Endodermal cell (in vitro differentiated cells): ENCODE measurements around the gene HNRNPA1. TPM values are rescaled to one million over a fixed set of nuclear protein-coding genes. Genes with fewer than 3 reads are reported as not detected.

Experiments used
- DNase-seq: peaks from one replicate; pipeline ENCODE4 v3.0.0-alpha.2; 2017
- H3K27ac ChIP-seq: 2 replicates; pipeline ENCODE4 v1.5.1; 2013; ENCODE audit warnings: mild to moderate bottlenecking, low read depth, low read length, moderate library complexity
- H3K27me3 ChIP-seq: 2 replicates; pipeline ENCODE4 v1.6.1; 2013; ENCODE audit warnings: mild to moderate bottlenecking, low read length, moderate library complexity; ENCODE audit not compliant: insufficient read depth, control insufficient read depth, poor library complexity, severe bottlenecking
- H3K36me3 ChIP-seq: 2 replicates; pipeline ENCODE4 v1.7.0; 2013; ENCODE audit warnings: mild to moderate bottlenecking, low read length, moderate library complexity; ENCODE audit not compliant: control insufficient read depth, insufficient read depth
- H3K4me1 ChIP-seq: one replicate; pipeline ENCODE4 v1.7.0; 2013; ENCODE audit warnings: low read length; ENCODE audit not compliant: control insufficient read depth, insufficient read depth
- H3K4me3 ChIP-seq: 2 replicates; pipeline ENCODE4 v1.5.1; 2013; ENCODE audit warnings: mild to moderate bottlenecking, low read length, moderate library complexity
- H3K9ac ChIP-seq: 2 replicates; pipeline ENCODE4 v1.6.1; 2013; ENCODE audit warnings: mild to moderate bottlenecking, low read length, moderate library complexity; ENCODE audit not compliant: poor library complexity, severe bottlenecking; ENCODE audit errors: extremely low read depth
- H3K9me3 ChIP-seq: 2 replicates; pipeline ENCODE4 v1.6.1; 2013; ENCODE audit warnings: mild to moderate bottlenecking, low read length, moderate library complexity; ENCODE audit not compliant: control insufficient read depth
- H3K27ac Mint-ChIP-seq: 2 replicates; pipeline ENCODE4 v1.8.0; 2020; ENCODE audit warnings: mixed read lengths
- H3K27me3 Mint-ChIP-seq: 2 replicates; pipeline ENCODE4 v1.8.0; 2021; ENCODE audit warnings: mild to moderate bottlenecking, mixed read lengths; ENCODE audit not compliant: insufficient read depth
- H3K36me3 Mint-ChIP-seq: 2 replicates; pipeline ENCODE4 v1.8.0; 2020; ENCODE audit warnings: low read depth, mixed read lengths
- H3K4me1 Mint-ChIP-seq: 2 replicates; pipeline ENCODE4 v1.8.0; 2020; ENCODE audit warnings: mixed read lengths
- H3K4me3 Mint-ChIP-seq: 2 replicates; pipeline ENCODE4 v1.8.0; 2020; ENCODE audit warnings: mild to moderate bottlenecking, moderate library complexity, mixed read lengths
- H3K9me3 Mint-ChIP-seq: 2 replicates; pipeline ENCODE4 v1.8.0; 2020; ENCODE audit warnings: mild to moderate bottlenecking, mixed read lengths
- WGBS, 2 experiments: methylation state at CpG; one replicate each; pipeline versions ENCODE4 v1.1.5 to v1.1.7; 2013; ENCODE audit warnings: missing lambda C conversion rate in 2 of 2, mixed read lengths in 1 of 2; ENCODE audit not compliant: insufficient coverage in 1 of 2, insufficient read length in 1 of 2; 5-methylcytosine and 5-hydroxymethylcytosine counted together
- total RNA-seq, 2 donors: library from RNA; stranded (reverse); fragmentation: NEBNext Ultra II Directional in 1 of 2; extraction: Animal tissue kit (Norgen Biotek cat#: 25700) in 1 of 2; gene quantifications; 2 replicates in 1 of 2; 3 replicates in 1 of 2; pipeline ENCODE4 v1.2.1, GENCODE V29; 2021
- TF ChIP-seq, protein P1 (sequence below): fragments of 200-600 bp; sonication (generic); conservative IDR thresholded peaks from 2 replicates; pipeline ENCODE4 v1.5.0; 2021; ENCODE audit warnings: antibody characterized with exemption, mild to moderate bottlenecking

Gene HNRNPA1
- total RNA-seq, 2 donors from 2014 or later, result 2,414 to 2,488 TPM

DNA sequence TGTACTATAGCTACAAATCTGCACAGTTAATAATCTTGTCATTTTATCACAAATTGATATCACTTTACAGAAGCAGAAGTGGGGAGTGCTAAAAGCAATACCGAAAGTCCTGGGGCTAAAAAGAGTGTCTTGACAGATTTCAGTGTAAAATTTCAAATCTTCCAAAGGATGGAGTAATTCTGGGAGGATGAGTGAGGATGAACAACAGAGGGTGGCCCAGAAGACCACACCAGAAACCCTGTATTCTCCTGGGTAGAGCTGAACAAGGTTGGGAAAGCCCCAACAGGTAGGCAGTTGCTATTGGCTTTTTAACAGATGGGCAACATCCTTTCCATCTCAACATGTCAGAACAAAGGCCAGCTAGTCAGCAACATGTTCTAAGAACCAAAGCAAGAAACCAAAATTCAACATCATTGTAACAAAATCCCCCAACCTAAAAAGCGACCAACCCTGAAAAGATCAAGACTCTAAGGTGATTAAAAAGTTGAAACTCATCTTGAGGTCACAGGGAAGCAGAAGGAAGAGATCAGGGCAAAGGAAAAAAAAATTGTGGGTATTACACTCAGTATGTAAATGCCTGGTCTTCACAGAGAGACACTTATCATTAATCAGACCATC is 39.4 kb upstream of the HNRNPA1 start:
- Histone ChIP-seq H3K27me3 (no peaks in the 10 kb centered on the region), H3K4me3 (no peak overlapping the region), H3K9ac (no peak overlapping the region), H3K36me3 (peaks cover 88% of the 10 kb centered on the region), H3K27ac (no peak overlapping the region), H3K4me1 (no peaks in the 10 kb centered on the region), H3K9me3 (no peaks in the 10 kb centered on the region)
- Mint-ChIP-seq H3K9me3 (no peaks in the 10 kb centered on the region), H3K4me1 (no peaks in the 10 kb centered on the region), H3K27ac (no peak overlapping the region), H3K27me3 (no peaks in the 10 kb centered on the region), H3K4me3 (no peak overlapping the region), H3K36me3 (peaks cover 69% of the 10 kb centered on the region)
- 92 to 100% methylated on average over 1 to 2 of the region's 2 CpGs for WGBS, 2 experiments
- TF ChIP-seq, protein P1, sequence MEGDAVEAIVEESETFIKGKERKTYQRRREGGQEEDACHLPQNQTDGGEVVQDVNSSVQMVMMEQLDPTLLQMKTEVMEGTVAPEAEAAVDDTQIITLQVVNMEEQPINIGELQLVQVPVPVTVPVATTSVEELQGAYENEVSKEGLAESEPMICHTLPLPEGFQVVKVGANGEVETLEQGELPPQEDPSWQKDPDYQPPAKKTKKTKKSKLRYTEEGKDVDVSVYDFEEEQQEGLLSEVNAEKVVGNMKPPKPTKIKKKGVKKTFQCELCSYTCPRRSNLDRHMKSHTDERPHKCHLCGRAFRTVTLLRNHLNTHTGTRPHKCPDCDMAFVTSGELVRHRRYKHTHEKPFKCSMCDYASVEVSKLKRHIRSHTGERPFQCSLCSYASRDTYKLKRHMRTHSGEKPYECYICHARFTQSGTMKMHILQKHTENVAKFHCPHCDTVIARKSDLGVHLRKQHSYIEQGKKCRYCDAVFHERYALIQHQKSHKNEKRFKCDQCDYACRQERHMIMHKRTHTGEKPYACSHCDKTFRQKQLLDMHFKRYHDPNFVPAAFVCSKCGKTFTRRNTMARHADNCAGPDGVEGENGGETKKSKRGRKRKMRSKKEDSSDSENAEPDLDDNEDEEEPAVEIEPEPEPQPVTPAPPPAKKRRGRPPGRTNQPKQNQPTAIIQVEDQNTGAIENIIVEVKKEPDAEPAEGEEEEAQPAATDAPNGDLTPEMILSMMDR, result no peak
- no peak for DNase-seq

DNA sequence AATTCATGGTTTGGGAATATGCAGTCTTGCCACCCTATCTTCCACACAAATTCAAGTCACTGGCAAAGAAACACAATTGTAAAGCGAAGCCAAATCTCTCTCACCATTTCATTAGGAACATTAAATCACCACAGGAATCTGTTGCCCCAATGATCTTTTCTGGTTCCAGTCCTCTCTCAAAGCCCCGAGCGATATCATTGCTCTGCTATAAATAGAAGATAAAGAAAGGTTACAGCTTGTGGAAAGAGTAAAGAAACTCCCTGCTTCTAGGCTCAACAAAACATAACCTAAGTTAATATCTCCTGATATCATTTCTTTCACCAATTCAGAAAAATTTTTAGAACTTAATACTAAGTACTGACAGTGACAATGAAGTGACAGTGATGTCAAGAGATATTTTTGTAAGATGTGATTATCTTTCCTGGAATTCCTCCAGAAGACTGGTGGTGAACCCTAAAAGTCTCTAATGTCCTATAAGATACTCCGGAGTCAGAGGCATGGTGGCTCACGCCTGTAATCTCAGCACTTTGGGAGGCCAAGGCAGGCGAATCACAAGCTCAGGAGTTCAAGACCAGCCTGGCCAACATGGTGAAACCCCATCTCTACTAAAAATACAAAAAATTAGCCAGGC is 34.4 kb upstream of the HNRNPA1 start:
- Histone ChIP-seq H3K4me3 (no peak overlapping the region), H3K9me3 (no peaks in the 10 kb centered on the region), H3K9ac (no peak overlapping the region), H3K4me1 (no peaks in the 10 kb centered on the region), H3K36me3 (peaks cover 78% of the 10 kb centered on the region), H3K27me3 (no peaks in the 10 kb centered on the region), H3K27ac (no peak overlapping the region)
- Mint-ChIP-seq H3K4me1 (no peaks in the 10 kb centered on the region), H3K9me3 (no peaks in the 10 kb centered on the region), H3K27ac (no peak overlapping the region), H3K36me3 (peaks cover 73% of the 10 kb centered on the region), H3K4me3 (no peak overlapping the region), H3K27me3 (no peaks in the 10 kb centered on the region)
- no peak for DNase-seq
- 94% methylated on average over 3 to 4 of the region's 6 CpGs for WGBS, 2 experiments
- TF ChIP-seq, protein P1, result no peak

DNA sequence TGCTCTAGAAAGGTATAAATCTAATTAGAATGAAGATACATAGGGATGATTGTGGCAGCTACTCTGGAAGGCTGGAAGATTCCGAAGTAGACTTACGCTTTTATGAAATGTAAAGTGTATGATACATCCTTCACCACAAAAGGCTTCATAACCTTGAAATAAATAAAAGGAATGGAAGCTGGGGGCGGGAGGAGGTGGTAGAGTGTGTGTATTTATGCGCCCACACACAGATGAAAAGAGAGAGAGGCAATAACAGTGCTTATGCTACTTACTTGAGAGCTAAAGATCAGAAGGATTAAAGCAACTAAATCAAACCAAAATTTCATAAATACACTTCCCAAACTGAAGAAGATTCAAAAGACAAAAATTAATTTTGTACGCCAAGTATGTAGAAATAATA is 31.0 kb upstream of the HNRNPA1 start:
- Mint-ChIP-seq H3K27me3 (no peaks in the 10 kb centered on the region), H3K4me1 (no peaks in the 10 kb centered on the region), H3K9me3 (no peaks in the 10 kb centered on the region), H3K36me3 (peaks cover 71% of the 10 kb centered on the region), H3K27ac (no peak overlapping the region), H3K4me3 (no peak overlapping the region)
- no peak overlapping the region for H3K4me3 ChIP-seq
- no peak overlapping the region for H3K27ac ChIP-seq
- WGBS, 2 experiments, result 97% methylated on average over 5 of the region's 5 CpGs; no CpG with 5 or more reads in 1 of the 2 experiments
- TF ChIP-seq, protein P1, result no peak
- H3K9ac ChIP-seq, result no peak overlapping the region
- no peak for DNase-seq
- no peaks in the 10 kb centered on the region for H3K9me3 ChIP-seq
- H3K27me3 ChIP-seq, result no peaks in the 10 kb centered on the region
- H3K4me1 ChIP-seq, result no peaks in the 10 kb centered on the region
- H3K36me3 ChIP-seq, result peaks cover 77% of the 10 kb centered on the region
